HG02943 (cell line): ENCODE results near the gene RGS19.

Source experiments
- ATAC-seq: cut with Tn5 transposase; IDR thresholded peaks from one replicate; pipeline ENCODE4 v1.9.1; 2021; ENCODE audit warnings: mild to moderate bottlenecking, low read depth, moderate library complexity; ENCODE audit not compliant: unreplicated experiment

RGS19 gene

GRCh38 chr20:64108731-64109681 is 29.7 kb upstream of the RGS19 start:
- no peak for ATAC-seq

GRCh38 chr20:64107736-64108457 is 28.6 kb upstream of the RGS19 start:
- ATAC-seq: no peak

GRCh38 chr20:64106981-64107735 is 27.8 kb upstream of the RGS19 start, which contains the start of gene NPBWR2:
Gene NPBWR2, minus strand, starts transcription at chr20:64107565. Its CDS starts 734 bp downstream, at chr20:64106831.
- no peak for ATAC-seq

GRCh38 chr20:64106435-64106961 is 27.2 kb upstream of the RGS19 start:
- ATAC-seq: no peak

GRCh38 chr20:64105846-64106434 is 26.6 kb upstream of the RGS19 start:
- no peak for ATAC-seq

GRCh38 chr20:64104667-64105451 is 25.5 kb upstream of the RGS19 start:
- no peak for ATAC-seq

- no peak for ATAC-seq
These were observed 24.8 kb upstream of the RGS19 start for GRCh38 chr20:64103871-64104666.

GRCh38 chr20:64102647-64103354 is 23.5 kb upstream of the RGS19 start:
- no peak for ATAC-seq

- no peak for ATAC-seq
These were observed 22.7 kb upstream of the RGS19 start for GRCh38 chr20:64101731-64102621.

- no peak for ATAC-seq
These were observed 21.8 kb upstream of the RGS19 start for GRCh38 chr20:64100946-64101688.

GRCh38 chr20:64100566-64100888 is 21.2 kb upstream of the RGS19 start:
- ATAC-seq: no peak

- ATAC-seq: no peak
These were observed 20.7 kb upstream of the RGS19 start for GRCh38 chr20:64099880-64100565.

- ATAC-seq: no peak
These were observed 19.9 kb upstream of the RGS19 start for GRCh38 chr20:64099086-64099786.

- ATAC-seq: no peak
These were observed 19.2 kb upstream of the RGS19 start for GRCh38 chr20:64098471-64099013.

- ATAC-seq: no peak
These were observed 17.2 kb upstream of the RGS19 start for GRCh38 chr20:64096535-64096934.
